H9 (cell line): ENCODE data around the gene CENPP. TPM values are rescaled to one million over a fixed set of nuclear protein-coding genes. Genes with fewer than 3 reads are reported as not detected.
"Not testable (repeated sequence)": the region's sequence is repeated elsewhere in the genome, so short reads cannot be mapped to it uniquely, and the experiment has no call there.

Source experiments
- DNase-seq: peaks from one replicate; pipeline ENCODE4 v3.0.0-alpha.2; 2017
- H2AFZ ChIP-seq: one replicate; pipeline ENCODE4 v1.6.1; 2013; ENCODE audit warnings: mild to moderate bottlenecking, low read length, control low read depth, moderate library complexity
- H2AK5ac ChIP-seq: 2 replicates; pipeline ENCODE4 v1.6.1; 2013; ENCODE audit warnings: low read length, control low read depth, mixed read lengths; ENCODE audit not compliant: insufficient read length
- H2BK120ac ChIP-seq: one replicate; pipeline ENCODE4 v1.6.1; 2013; ENCODE audit warnings: low read depth, mild to moderate bottlenecking, low read length, control low read depth, inconsistent platforms; ENCODE audit not compliant: poor library complexity, severe bottlenecking
- H2BK12ac ChIP-seq: 2 replicates; pipeline ENCODE4 v1.6.1; 2013; ENCODE audit warnings: low read length, control low read depth, mixed read lengths, low read depth; ENCODE audit not compliant: insufficient read length
- H2BK15ac ChIP-seq: 2 replicates; pipeline ENCODE4 v1.6.1; 2013; ENCODE audit warnings: low read depth, low read length, control low read depth
- H2BK20ac ChIP-seq: one replicate; pipeline ENCODE4 v1.6.1; 2013; ENCODE audit warnings: low read depth, mild to moderate bottlenecking, low read length, control low read depth, inconsistent platforms; ENCODE audit not compliant: poor library complexity, severe bottlenecking
- H2BK5ac ChIP-seq: 2 replicates; pipeline ENCODE4 v1.6.1; 2013; ENCODE audit warnings: low read length, control low read depth, mixed read lengths; ENCODE audit not compliant: insufficient read length
- H3K14ac ChIP-seq: 2 replicates; pipeline ENCODE4 v1.6.1; 2013; ENCODE audit warnings: low read length, control low read depth; ENCODE audit not compliant: insufficient read depth
- H3K18ac ChIP-seq: 2 replicates; pipeline ENCODE4 v1.6.1; 2013; ENCODE audit warnings: low read depth, mild to moderate bottlenecking, mixed read lengths, low read length, control low read depth; ENCODE audit not compliant: insufficient read length
- H3K23ac ChIP-seq: 2 replicates; pipeline ENCODE4 v1.6.1; 2013; ENCODE audit warnings: low read length, control low read depth, mixed read lengths, low read depth; ENCODE audit not compliant: insufficient read length
- H3K23me2 ChIP-seq: 2 replicates; pipeline ENCODE4 v1.6.1; 2013; ENCODE audit warnings: low read depth, mild to moderate bottlenecking, mixed read lengths, low read length, control low read depth; ENCODE audit not compliant: insufficient read length, poor library complexity, severe bottlenecking
- H3K27ac ChIP-seq: 2 replicates; pipeline ENCODE4 v1.5.1; 2013; ENCODE audit warnings: low read length, control low read depth, mixed read lengths, low read depth; ENCODE audit not compliant: insufficient read length
- H3K27me3 ChIP-seq: 2 replicates; pipeline ENCODE4 v1.6.1; 2013; ENCODE audit warnings: low read length, control low read depth, inconsistent platforms; ENCODE audit not compliant: insufficient read depth
- H3K4ac ChIP-seq: 2 replicates; pipeline ENCODE4 v1.6.1; 2013; ENCODE audit warnings: low read depth, mild to moderate bottlenecking, control low read depth, inconsistent platforms, low read length, moderate library complexity
- H3K4me1 ChIP-seq: 2 replicates; pipeline ENCODE4 v1.6.1; 2013; ENCODE audit warnings: low read length, control low read depth, inconsistent platforms; ENCODE audit not compliant: insufficient read depth
- H3K4me2 ChIP-seq: 2 replicates; pipeline ENCODE4 v1.6.1; 2013; ENCODE audit warnings: low read length, control low read depth, mixed read lengths; ENCODE audit not compliant: insufficient read length, insufficient read depth
- H3K56ac ChIP-seq: 2 replicates; pipeline ENCODE4 v1.6.1; 2013; ENCODE audit warnings: low read depth, mild to moderate bottlenecking, mixed read lengths, low read length, control low read depth; ENCODE audit not compliant: insufficient read length
- H3K79me1 ChIP-seq: 2 replicates; pipeline ENCODE4 v1.6.1; 2013; ENCODE audit warnings: low read depth, mild to moderate bottlenecking, moderate library complexity, low read length, control low read depth, inconsistent platforms; ENCODE audit not compliant: insufficient read depth, poor library complexity, severe bottlenecking
- H3K79me2 ChIP-seq: 2 replicates; pipeline ENCODE4 v1.6.1; 2013; ENCODE audit warnings: low read length, control low read depth, inconsistent platforms; ENCODE audit not compliant: insufficient read depth
- H3K9ac ChIP-seq: 2 replicates; pipeline ENCODE4 v1.6.1; 2013; ENCODE audit warnings: low read length, control low read depth, mixed read lengths; ENCODE audit not compliant: insufficient read length; ENCODE audit errors: extremely low read depth
- H3K9me3 ChIP-seq: one replicate; pipeline ENCODE4 v1.6.1; 2013; ENCODE audit warnings: low read depth, low read length, inconsistent platforms; ENCODE audit not compliant: control insufficient read depth
- H3T11ph ChIP-seq: one replicate; pipeline ENCODE4 v1.6.1; 2013; ENCODE audit warnings: mild to moderate bottlenecking, low read length, control low read depth, inconsistent platforms
- H4K20me1 ChIP-seq: one replicate; pipeline ENCODE4 v1.6.1; 2013; ENCODE audit not compliant: control insufficient read depth, insufficient read length, insufficient read depth
- H4K5ac ChIP-seq: 2 replicates; pipeline ENCODE4 v1.6.1; 2013; ENCODE audit warnings: low read depth, mild to moderate bottlenecking, mixed read lengths, low read length, control low read depth; ENCODE audit not compliant: insufficient read length
- H4K8ac ChIP-seq: replicated peaks from 2 replicates; pipeline ENCODE4 v1.6.1; 2013; ENCODE audit warnings: low read length, control low read depth, mixed read lengths, low read depth; ENCODE audit not compliant: insufficient read length
- H4K91ac ChIP-seq: 2 replicates; pipeline ENCODE4 v1.6.1; 2013; ENCODE audit warnings: low read depth, mild to moderate bottlenecking, moderate library complexity, mixed read lengths, low read length, control low read depth; ENCODE audit not compliant: insufficient read length
- H3K27ac Mint-ChIP-seq, 3 experiments: 2 replicates in 2 of 3; 3 replicates in 1 of 3; pipeline ENCODE4 v1.8.0; 2020 to 2021; ENCODE audit warnings: mixed read lengths in 3 of 3, mild to moderate bottlenecking in 1 of 3, moderate library complexity in 1 of 3
- H3K27me3 Mint-ChIP-seq: 2 replicates; pipeline ENCODE4 v1.8.0; 2021; ENCODE audit warnings: low read depth, mild to moderate bottlenecking, moderate library complexity, mixed read lengths
- H3K36me3 Mint-ChIP-seq, 3 experiments: 2 replicates in 2 of 3; 3 replicates in 1 of 3; pipeline ENCODE4 v1.8.0; 2020 to 2021; ENCODE audit warnings: low read depth in 3 of 3, mixed read lengths in 3 of 3; ENCODE audit not compliant: insufficient read depth in 1 of 3
- H3K4me1 Mint-ChIP-seq, 2 experiments: 2 replicates each; pipeline ENCODE4 v1.8.0; 2020; ENCODE audit warnings: mixed read lengths in 2 of 2
- H3K4me3 Mint-ChIP-seq, 2 experiments: 2 replicates in 1 of 2; 3 replicates in 1 of 2; pipeline ENCODE4 v1.8.0; 2020 to 2021; ENCODE audit warnings: mild to moderate bottlenecking in 2 of 2, mixed read lengths in 2 of 2, moderate library complexity in 1 of 2
- H3K9me3 Mint-ChIP-seq, 2 experiments: 2 replicates in 1 of 2; 3 replicates in 1 of 2; pipeline ENCODE4 v1.8.0; 2020; ENCODE audit warnings: mild to moderate bottlenecking in 2 of 2, mixed read lengths in 2 of 2, moderate library complexity in 1 of 2
- WGBS: extraction: QIAGEN DNeasy Blood & Tissue Kit; methylation state at CpG from one replicate; pipeline ENCODE4 v1.1.7; 2013; ENCODE audit warnings: missing lambda C conversion rate, low lambda C conversion rate, mixed read lengths; ENCODE audit not compliant: insufficient read length; ENCODE audit errors: extremely low coverage; 5-methylcytosine and 5-hydroxymethylcytosine counted together
- total RNA-seq: library from RNA; stranded (reverse); gene quantifications from 2 replicates; pipeline ENCODE4 v1.2.1, GENCODE V29; 2021

Gene CENPP
- total RNA-seq, 1 experiment from 2014 or later = 9.1 TPM

DNA sequence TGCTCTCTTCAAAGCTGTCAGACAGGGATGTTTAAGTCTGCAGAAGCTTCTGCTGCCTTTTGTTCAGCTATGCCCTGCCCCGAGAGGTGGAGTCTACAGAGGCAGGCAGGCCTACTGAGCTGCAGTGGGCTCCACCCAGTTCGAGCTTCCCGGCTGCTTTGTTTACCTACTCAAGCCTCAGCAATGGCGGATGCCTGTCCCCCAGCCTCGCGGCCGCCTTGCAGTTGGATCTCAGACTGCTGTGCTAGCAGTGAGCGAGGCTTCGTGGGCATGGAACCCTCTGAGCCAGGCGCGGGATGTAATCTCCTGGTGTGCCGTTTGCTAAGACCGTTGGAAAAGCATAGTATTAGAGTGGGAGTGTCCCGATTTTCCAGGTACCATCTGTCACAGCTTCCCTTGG lies 247.9 kb downstream of the CENPP start:
- not testable (repeated sequence) for H2BK15ac ChIP-seq, H3K79me2 ChIP-seq, H2BK12ac ChIP-seq, H3K9me3 ChIP-seq, H3K56ac ChIP-seq, H4K20me1 ChIP-seq, H3K14ac ChIP-seq, H2AFZ ChIP-seq, H2BK120ac ChIP-seq, H3K79me1 ChIP-seq, H2AK5ac ChIP-seq, H3K18ac ChIP-seq, H3K23me2 ChIP-seq, H2BK5ac ChIP-seq, H3K23ac ChIP-seq, DNase-seq, H2BK20ac ChIP-seq, H3K27ac Mint-ChIP-seq, H3K27me3 Mint-ChIP-seq, H4K91ac ChIP-seq, H3K4me2 ChIP-seq, H4K5ac ChIP-seq, H3K27ac ChIP-seq, H3T11ph ChIP-seq, H3K4me1 ChIP-seq, H3K27me3 ChIP-seq, H3K36me3 Mint-ChIP-seq, H3K4me1 Mint-ChIP-seq, H3K4me3 Mint-ChIP-seq, H3K9ac ChIP-seq, H3K4ac ChIP-seq, H4K8ac ChIP-seq
- peaks cover 7 to 25% of the 10 kb centered on the region in 2 experiments; a peak in 4 of 5 replicates for H3K9me3 Mint-ChIP-seq
- WGBS = no CpG with 5 or more reads among the region's 14 CpGs
